A549 treated with CpdA at 1 μM for 4 hours (cell line): ENCODE measurements around the gene GP2. TPM values are rescaled to one million over a fixed set of nuclear protein-coding genes. Genes with fewer than 3 reads are reported as not detected.

ENCODE experiments used
- total RNA-seq: library from RNA; stranded (reverse); fragments of 200-300 nt; extraction: Qiagen RNA extraction; gene quantifications from 5 replicates; pipeline ENCODE4 v1.2.3, GENCODE V29; 2022; ENCODE audit warnings: low read depth

The GP2 gene
- not detected in 5 replicates for total RNA-seq

DNA sequence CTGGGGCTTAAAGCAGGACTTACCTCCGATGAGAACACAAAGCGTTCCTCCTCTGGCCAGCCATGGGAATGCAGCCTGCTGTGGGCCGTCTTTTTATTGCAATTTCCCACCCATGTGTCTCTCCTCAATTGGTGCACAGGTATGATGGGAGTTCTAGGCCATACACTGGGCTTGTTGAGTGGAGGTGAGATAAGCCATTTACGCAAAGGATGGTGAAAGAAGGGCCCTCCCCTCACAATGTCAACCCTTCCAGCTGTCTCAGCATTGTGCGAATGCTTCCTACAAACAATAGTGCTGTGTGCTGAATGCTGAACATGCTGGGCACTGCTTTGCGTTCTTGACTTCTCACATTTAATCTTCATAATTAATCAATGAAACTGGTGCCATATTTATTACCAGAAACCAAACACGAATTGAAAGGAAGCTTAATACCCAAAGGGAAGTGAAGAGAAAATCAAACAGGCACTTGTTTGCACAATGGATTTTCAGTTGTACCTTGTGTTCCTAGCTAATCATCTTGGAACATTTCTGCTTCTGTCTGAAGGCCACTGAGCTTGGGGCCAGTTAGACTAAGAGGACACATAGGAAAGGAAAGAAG lies at the start of gene GP2:
Gene GP2, minus strand, starts transcription at position 70 of the 598 bp plus-strand sequence. CDS start 1,082 bp downstream, outside the sequence.

GRCh38 chr16:20352615-20353014 lies 25.3 kb upstream of the GP2 start, which contains the start of gene UMOD:
Gene UMOD, minus strand, starts transcription at chr16:20352715. Its CDS starts 1,978 bp downstream, at chr16:20350737.

Other genes with a start within 250 kb of the GP2 start
- not detected in 5 replicates for gene UMOD, start 25.2 kb upstream of the GP2 start, total RNA-seq
- not detected in 5 replicates for gene PDILT, start 77.2 kb upstream of the GP2 start, total RNA-seq
- gene ACSM5, start 82.0 kb upstream of the GP2 start, total RNA-seq: not detected in 5 replicates
- not detected in 5 replicates for gene ACSM2A, start 124.0 kb upstream of the GP2 start, total RNA-seq
- not detected in 5 replicates for gene ACSM2B, start 248.9 kb upstream of the GP2 start, total RNA-seq